HG02840 (cell line): ENCODE results near the gene CIRBP.
A peak's percentile ranks its signal among the peaks of the same experiment; 100 is the strongest.
"Not testable (repeated sequence)": the region's sequence is repeated elsewhere in the genome, so short reads cannot be mapped to it uniquely, and the experiment has no call there.

ENCODE experiments used
- ATAC-seq: cut with Tn5 transposase; IDR thresholded peaks from one replicate; pipeline ENCODE4 v1.9.1; 2021; ENCODE audit warnings: mild to moderate bottlenecking, moderate library complexity, moderate number of reproducible peaks; ENCODE audit not compliant: unreplicated experiment, low FRiP score

The CIRBP gene

DNA sequence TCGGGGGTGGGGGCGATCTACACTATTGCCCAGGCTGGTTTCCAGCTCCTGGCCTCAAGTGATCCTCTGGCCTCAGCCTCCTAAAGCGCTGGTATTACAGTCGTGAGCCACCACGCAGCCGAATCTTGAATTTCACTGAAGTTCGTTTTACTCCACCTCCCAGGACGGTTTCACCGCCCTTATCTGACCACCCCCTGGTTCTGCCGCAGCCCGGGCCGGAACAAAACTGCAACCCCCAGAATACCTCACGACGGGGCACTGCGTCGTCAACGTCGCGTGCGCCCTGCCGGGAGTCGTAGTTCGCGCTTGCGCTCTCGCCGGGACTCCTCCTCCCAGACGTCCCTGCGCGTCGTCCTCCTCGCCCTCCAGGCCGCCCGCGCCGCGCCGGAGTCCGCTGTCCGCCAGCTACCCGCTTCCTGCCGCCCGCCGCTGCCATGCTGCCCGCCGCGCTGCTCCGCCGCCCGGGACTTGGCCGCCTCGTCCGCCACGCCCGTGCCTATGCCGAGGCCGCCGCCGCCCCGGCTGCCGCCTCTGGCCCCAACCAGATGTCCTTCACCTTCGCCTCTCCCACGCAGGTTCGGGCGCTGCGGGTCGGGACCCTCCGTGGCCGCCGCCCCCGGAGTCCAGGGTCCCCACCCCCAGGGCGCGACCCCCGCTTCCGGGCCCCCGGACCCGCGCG lies 27.6 kb upstream of the CIRBP start, which contains the start of gene ATP5F1D:
Gene ATP5F1D, plus strand, starts transcription at position 335 of the 679 bp plus-strand sequence. Its CDS starts 100 bp downstream, at position 435.
- peak; percentile 54 for ATAC-seq

DNA sequence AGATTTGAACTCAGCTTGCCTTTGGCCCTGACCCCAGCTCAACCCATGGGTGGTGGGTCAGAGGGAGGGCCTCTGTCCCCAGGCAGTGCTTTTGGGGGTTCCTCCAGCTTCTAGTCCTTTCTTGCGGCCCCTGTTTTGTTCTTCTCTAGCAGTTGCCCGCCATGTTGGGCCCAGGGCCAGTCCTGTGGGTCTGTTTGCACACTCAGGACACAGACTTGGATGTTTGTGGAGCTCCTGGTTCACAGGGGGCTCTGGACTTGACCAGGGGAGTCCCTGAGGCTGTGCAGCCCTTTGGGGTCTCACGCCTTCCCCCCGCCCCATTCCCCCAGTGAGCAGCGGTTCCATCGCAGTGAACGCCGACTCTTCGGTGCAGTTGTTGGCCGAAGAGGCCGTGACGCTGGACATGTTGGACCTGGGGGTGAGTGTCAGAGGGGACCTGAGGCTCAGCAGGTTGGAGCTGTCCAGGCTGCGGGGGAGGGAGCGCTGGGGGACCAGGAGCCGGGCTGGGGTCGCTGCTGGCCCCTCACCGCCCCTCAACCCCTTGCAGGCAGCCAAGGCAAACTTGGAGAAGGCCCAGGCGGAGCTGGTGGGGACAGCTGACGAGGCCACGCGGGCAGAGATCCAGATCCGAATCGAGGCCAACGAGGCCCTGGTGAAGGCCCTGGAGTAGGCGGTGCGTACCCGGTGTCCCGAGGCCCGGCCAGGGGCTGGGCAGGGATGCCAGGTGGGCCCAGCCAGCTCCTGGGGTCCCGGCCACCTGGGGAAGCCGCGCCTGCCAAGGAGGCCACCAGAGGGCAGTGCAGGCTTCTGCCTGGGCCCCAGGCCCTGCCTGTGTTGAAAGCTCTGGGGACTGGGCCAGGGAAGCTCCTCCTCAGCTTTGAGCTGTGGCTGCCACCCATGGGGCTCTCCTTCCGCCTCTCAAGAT lies 25.1 kb upstream of the CIRBP start:
- ATAC-seq = no peak

DNA sequence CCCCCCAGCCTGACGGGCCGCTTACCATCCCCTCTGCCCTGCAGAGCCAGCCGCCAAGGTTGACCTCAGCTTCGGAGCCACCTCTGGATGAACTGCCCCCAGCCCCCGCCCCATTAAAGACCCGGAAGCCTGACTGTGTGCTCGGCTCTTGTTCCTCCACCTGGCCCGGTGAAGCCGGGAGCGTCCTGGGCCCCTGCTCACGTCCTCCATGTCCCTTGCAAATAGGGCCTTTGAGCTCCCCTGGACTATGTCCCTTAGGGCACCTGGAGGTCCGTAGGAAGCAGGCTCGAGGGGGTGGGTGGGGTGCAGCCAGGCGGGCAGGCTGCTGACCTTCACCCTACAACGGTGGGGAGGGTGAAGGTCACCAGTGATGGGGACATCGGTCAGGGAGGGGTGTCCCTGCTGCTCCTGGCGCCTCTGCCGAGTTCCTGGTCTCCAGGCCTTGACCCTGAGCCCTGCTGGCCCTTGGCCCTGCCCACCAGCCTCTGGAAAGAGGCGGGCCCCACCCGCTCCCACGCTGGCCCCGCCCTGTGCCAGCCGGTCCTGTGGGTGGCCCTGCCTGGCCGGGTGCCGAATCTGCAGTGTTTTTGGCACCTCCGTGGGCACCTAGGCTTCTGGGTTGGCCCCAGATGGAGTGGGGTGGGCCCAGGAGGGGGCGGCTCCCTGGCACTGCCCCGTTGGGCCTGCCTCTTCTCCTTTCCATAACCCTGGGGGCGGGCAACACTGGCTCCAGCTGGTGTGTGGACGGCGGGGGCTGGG lies 24.3 kb upstream of the CIRBP start:
- ATAC-seq = no peak

DNA sequence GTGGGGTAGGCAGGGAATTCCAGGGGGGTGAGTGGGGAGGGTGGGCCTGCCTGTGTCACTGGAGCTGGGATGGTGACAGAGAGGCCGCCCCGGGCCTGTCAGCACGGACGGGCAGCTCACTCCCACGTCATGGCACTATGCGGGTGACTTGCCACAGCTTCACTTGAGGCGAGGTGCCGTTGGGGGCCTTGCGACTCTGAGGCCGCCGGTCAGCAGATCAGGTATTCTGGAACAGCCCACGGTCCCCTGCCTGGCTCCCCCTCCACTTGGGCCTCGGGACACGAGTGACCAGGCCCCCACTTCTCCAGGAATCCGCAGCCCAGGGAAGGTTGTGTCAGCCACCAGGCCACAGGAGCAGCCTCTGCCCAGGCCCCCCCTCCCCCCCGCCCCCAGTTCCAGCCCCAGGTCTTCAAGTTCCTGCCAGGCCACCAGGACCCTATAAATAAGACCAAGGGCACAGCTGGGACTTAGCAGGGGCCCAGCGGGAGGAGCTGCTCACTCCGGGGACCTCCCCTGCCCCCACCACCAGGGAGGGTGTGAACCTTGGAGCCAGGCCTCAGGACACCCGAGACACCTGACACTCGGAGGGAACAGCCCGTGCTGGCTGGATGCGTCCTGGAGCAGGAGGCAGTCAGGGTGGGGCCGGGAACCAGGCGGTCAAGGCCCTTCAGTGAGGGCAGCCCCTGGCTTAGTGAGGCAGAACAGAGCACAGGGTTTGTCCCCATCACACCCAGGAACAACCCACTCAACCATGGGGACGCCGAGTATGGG lies 23.5 kb upstream of the CIRBP start:
- no peak for ATAC-seq

DNA sequence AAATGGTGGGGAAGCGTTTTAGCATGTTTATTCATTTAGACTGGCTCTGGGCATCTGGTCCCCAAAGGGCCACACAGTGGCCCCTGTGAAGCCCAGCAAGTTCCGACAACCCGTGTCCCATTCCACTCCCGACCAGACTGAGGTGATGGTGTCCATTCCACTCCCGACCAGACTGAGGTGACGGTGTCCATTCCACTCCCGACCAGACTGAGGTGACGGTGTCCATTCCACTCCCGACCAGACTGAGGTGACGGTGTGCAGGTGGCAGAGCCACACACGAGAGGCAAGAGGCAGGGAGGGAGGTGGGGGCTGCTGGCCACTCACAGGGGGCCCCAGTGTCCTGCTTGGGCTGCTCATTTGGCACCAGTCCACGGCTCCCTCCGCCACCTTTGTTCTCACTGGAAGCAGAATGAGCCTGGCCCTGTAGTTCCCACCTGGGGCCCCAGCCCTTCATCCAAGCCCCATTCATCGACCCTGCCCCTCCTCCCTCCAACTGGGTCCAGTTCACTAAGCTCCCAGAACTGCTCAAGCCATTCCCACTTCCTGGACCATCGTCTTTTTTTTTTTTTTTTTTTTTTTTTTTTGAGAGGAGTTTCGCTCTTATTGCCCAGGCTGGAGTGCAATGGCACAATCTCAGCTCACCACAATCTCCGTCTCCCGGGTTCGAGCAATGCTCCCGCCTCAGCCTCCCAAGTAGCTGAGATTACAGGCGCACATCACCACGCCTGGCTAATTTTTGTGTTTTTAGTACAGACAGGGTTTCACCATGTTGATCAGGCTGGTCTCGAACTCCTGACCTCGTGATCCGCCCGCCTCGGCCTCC lies 22.7 kb upstream of the CIRBP start:
- not testable (repeated sequence) for ATAC-seq

DNA sequence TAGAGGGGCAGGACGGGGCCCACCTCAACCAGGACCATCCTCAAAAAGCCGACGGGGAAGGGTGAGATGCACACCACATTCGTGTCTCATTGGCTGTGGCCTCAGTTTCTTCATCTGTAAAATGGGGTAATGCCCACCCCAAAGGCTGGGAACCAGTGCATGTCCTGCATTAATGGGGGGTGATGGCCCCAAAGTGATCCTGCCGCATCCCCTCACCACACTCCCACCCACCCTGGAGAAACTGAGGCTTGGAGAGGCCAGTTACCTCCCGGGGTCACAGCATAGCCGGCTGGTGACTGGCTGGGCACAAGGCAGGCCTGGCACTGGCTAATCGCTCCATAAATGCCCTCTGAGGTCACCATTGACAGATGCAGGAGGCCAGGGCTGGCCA lies 21.4 kb upstream of the CIRBP start:
- ATAC-seq = no peak

DNA sequence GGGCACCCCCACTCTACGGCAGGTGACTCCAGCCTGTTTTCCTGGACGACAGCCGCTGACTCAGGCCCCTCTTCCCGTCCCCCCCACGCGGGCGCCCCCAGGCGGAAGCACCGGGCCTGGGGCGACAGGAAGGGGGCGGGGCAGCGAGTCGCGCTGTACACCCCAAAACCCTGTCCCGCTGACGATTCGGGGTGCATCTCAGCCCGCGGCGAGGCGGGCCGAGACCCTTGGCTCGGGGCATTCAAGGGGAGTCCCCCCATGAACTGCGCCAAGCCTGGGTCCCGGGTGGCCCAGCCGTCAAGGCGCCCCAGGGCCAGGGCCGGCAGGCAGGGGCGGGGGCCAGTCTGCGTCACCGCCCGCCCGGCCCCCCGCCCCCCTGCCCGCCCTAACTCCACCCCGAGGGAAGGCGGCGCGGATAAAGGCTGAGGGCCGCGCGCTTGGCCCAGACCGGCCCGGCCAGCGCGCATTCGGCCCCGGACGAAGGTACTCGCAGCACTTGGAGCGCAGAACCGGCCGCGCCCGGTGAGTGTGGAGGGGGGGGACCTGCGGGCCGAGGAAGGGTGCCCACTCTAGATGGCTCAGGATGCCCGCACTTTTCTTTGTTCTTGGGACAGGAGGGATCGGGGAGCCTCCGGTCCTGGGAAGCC lies 20.9 kb upstream of the CIRBP start, which contains the start of gene MIDN:
Gene MIDN, plus strand, starts transcription at position 445 of the 647 bp plus-strand sequence. CDS start 1,714 bp downstream, outside the sequence.
- peak; percentile 12 for ATAC-seq

DNA sequence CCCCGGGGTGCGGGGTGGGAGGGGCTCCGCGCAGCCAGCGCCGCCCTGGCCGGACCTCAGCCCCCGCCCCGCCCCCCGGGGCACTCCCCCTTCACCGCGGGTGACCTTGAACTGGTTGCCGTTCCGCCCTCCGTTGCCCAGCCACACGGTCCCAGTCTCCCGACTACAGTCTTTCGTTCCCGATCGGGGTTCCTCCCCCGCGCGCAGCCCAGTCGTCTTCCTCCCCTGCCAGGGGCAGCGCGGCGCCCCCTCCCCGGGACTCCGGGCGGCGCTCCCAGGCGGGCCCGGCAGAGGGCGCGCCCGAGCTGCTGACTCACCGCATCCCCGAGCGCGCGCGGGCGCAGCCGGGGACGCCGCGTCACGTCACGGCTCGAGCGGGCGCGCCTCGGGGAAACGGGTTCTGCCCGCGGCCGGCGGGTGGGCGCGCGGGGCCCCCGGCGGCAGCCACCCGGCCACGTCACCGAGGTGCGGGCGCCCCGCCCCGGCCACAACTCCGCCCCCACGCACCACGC lies 20.3 kb upstream of the CIRBP start:
- ATAC-seq = peak; percentile 36

DNA sequence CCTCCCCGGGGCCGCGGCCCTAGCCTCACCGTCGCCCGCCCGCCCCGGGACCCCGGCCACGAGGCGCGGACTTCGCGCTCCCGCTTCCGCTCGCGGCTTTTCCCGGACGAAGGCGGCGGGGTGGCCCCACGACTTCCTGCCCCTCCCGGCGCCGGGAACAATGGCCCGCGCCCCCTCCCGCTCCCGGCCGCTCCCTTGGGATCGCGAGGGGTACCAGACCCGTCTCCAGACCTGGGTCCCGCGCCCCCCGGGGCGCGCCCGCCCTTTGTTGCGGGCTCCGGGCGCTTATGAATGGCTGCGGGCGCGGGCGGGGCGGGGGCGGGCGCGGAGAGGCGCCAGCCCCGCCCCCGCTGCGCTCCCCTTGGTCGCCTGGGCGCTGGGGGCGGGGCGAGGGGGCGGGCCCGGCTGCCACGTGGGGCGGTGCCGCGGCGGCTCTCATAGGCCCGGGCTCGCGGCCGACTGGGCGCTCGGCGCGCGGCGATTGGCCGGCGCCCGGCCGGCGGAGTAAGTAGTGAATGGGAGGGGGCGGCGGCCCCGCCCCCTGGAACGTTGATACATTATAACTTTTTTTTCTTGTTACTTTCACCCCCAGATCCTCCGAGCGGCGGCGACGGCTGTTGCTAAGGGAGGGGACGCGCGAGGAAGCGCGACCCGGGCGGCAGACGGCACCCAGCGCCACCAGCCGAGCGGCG lies 19.7 kb upstream of the CIRBP start:
- peak; percentile 42 for ATAC-seq

DNA sequence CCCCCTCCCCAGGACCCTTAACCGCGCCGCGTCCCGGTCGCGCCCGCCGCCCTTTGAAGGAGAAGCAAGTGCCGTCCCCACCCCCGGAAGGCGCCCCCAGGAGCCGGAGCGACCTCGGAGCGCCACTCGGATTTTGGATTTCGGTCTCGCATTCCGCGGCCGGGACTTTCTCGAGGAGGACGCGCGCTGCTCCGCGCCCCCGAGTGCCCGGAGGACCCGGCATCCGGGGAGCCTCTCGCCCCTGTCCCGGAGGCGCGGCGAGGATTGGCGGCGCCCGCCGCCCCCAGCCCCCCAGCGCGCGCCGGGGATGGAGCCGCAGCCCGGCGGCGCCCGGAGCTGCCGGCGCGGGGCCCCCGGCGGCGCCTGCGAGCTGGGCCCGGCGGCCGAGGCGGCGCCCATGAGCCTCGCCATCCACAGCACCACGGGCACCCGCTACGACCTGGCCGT lies 19.1 kb upstream of the CIRBP start:
- ATAC-seq = no peak

DNA sequence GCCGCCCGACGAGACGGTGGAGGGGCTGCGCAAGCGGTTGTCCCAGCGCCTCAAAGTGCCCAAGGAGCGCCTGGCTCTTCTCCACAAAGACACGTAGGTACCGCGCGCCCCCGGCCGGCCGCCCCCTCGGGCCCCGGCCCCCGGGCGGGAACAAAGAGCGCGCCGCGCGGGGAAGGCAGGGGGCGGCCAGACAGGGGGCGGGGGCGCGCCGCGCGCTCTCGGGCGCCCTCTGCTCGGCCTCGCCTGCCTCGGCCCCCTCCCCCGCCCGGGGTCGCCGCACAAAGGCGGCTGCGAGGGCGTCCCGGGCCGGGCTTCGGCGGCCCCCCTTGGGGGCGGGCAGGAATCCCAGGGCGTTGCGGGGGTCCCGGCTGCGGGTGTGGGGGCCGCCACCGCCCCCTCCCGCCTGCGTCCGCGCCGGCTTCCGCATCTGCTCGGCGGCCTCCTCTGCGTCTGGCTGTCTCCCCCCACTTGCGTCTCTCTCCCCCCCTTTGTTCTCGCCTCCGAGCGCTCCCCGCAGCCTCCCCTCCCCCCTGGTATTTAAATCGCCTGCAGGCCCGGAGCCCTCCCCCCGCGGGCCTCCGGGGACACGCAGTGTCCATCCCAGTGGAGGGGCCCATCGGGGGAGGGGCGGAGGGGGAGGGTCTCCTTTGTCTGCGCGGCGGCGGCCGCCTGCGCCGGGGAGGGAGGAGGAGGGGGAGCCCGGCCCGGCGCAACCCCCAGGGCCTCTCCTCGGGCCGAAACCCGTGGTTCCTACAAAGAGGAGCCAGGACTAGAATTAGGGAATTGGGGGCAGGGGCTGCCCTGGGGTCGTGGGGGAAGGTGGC lies 18.5 kb upstream of the CIRBP start:
- ATAC-seq = no peak

DNA sequence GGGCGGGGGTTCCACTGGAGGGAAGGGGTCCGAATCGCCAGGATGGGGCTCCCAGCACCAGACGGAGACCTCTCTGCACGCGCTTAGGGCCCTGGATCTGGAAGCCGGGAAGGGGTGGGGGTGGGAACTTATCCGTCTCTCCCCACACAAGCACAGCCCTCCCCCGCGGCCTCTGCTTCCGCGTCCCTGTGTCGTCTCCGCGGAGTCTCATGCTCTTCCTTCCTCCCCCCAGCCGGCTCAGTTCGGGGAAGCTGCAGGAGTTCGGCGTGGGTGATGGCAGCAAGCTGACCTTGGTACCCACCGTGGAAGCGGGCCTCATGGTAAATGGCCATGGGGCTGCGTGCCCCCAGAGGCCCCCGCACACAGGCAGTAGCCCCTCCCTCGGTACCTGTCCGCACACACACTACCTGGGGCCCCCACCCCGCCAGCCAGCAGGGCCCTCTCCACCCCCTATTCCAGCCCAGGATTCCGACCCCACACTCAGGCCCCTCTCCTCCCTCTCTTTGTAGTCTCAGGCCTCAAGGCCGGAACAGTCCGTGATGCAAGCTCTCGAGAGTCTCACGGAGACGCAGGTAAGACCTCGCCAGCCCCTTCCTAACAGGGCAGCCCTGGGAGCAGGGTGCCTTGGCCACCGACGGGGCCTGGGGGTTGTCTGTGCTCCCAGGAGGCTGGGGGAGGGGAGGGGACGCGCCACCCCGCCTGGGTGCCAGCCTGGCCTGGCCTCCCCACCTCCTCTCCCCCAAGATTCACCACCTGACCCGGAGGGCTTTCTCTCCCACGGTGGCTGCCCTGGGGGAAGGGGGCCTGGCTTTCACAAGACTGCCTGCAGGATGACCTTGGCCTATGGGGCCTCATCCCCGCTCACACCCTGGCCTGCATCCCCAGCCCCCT lies 17.6 kb upstream of the CIRBP start:
- no peak for ATAC-seq

DNA sequence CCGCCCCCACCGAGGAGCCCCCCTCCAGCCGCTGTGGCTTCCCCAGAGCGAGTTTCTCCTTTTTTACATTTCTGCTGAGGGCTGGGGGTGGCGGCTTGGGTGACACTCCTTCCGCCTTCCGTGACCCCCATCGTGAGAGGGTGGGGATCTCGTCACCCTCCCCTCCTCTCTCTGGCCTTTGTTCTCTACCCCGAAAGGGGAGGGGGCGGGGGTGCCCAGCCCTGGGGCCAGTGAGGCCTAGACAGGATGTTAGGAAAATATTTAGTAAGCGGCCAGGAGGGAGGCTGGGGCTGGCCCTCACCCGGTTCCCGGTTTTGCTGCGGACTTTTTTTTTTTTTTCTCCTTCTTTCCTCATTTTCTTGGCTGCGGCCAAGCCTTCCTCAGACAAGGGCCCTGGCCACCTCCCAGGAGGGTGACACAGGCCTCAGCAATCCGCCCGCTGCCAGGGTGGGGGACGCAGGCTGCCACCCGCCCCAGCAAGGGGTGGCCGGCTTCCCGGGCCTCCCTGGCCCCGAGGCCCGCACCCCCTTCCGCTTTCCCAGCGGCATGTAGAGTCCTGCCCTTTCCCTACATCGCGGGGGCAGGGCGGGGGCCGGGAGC lies 16.8 kb upstream of the CIRBP start:
- no peak for ATAC-seq

DNA sequence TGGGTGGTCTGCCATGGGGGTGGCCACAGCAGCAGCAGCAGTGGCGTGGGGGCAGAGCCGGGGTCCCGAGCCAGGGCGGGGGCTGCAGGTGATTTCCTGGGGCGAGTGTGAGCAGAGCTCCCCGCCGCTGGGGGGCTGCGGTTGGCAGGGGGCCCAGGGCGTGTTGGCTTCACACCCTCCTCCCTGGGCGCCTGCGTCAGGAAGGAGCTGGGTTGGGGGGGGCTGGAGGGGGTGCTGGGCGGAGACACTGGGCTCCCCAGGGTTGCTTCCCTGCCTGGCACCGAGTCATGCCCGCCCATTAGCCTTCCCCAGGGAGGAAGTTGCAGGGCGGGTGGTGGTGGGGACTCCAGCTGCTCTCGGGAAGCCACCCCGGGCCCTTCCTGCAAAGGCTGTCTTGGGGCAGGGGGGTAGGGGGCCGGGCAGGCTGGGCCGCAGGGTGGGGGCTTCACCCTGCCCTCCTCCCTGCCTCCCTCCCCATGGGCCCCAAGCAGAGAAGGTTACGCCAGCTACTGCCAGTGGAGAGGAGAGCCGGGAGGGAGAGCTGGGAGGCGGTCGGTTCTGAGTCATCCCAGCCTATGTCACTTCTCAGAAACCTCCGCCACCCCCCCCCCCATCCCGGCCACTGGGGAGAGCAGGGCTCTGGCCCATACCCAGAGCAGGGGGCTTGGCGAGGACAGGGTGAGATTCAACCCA lies 16.2 kb upstream of the CIRBP start:
- no peak for ATAC-seq

DNA sequence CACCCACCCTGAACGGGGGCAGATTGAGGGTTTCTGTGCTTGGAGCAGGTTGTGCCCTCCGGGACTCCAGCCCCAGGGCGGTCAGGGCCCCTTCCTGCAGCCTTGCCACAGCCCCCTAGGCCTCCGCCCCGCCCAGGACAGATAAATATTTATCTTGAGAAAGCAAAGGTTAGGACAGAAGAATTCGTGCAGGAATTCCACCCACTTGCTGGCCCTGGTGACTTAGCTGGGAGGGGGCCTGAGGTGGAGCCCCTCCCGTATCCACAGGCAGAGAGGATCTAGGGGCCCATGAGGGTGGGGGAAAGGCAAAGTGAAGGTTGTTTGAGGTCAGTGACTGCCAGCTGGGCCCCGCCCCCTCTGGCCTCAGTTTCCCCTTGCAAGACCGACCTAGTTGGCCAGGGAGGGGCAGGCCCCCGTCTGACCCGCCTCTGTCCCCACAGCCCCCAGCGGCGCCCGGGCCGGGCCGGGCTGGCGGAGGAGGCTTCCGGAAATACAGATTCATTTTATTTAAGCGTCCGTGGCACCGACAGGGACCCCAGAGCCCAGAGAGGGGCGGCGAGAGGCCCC lies 15.5 kb upstream of the CIRBP start:
- no peak for ATAC-seq
